SW 1271 (cell line): ENCODE data around the gene VIPR1.

Source experiments
- DNase-seq, 2 experiments: peaks; one replicate each; lab custom pipeline; 2025; lab: John Stamatoyannopoulos, UW

The VIPR1 gene

GRCh38 chr3:42502429-42503250 lies at the start of gene VIPR1:
Gene VIPR1, plus strand, starts transcription at chr3:42502643. Its CDS starts 93 bp downstream, at chr3:42502736.
- peak in 1 of 2 experiments; percentile 54 for DNase-seq

GRCh38 chr3:42456211-42456610 lies 46.2 kb upstream of the VIPR1 start:
- DNase-seq, result no peak

- no peak for DNase-seq
Observed at GRCh38 chr3:42459151-42459550, 43.3 kb upstream of the VIPR1 start.

GRCh38 chr3:42461762-42462161 lies 40.7 kb upstream of the VIPR1 start:
- no peak for DNase-seq

- no peak for DNase-seq
Observed at GRCh38 chr3:42463093-42463492, 39.4 kb upstream of the VIPR1 start.

- no peak for DNase-seq
Observed at GRCh38 chr3:42468111-42468510, 34.3 kb upstream of the VIPR1 start.

- DNase-seq, result no peak
Observed at GRCh38 chr3:42472555-42472954, 29.9 kb upstream of the VIPR1 start.

- no peak for DNase-seq
Observed at GRCh38 chr3:42473083-42473932, 29.1 kb upstream of the VIPR1 start.

GRCh38 chr3:42476225-42477125 lies 26.0 kb upstream of the VIPR1 start:
- peak in 1 of 2 experiments; percentile 31 for DNase-seq

- no peak for DNase-seq
Observed at GRCh38 chr3:42477696-42478095, 24.7 kb upstream of the VIPR1 start.

- no peak for DNase-seq
Observed at GRCh38 chr3:42478830-42479229, 23.6 kb upstream of the VIPR1 start.

- DNase-seq, result no peak
Observed at GRCh38 chr3:42486814-42487565, 15.5 kb upstream of the VIPR1 start.

- DNase-seq, result no peak
Observed at GRCh38 chr3:42488687-42489086, 13.8 kb upstream of the VIPR1 start.

GRCh38 chr3:42489116-42489936 lies 13.1 kb upstream of the VIPR1 start:
- DNase-seq, result no peak

GRCh38 chr3:42489937-42490227 lies 12.6 kb upstream of the VIPR1 start:
- no peak for DNase-seq

- peak in 1 of 2 experiments; percentile 14 for DNase-seq
Observed at GRCh38 chr3:42490243-42490642, 12.2 kb upstream of the VIPR1 start.

- no peak for DNase-seq
Observed at GRCh38 chr3:42491881-42492507, 10.4 kb upstream of the VIPR1 start.

GRCh38 chr3:42492508-42493080 lies 9.8 kb upstream of the VIPR1 start:
- DNase-seq, result no peak

- no peak for DNase-seq
Observed at GRCh38 chr3:42493126-42493797, 9.2 kb upstream of the VIPR1 start.
